H1 (cell line): ENCODE data around the gene RGS9. TPM values are rescaled to one million over a fixed set of nuclear protein-coding genes. Genes with fewer than 3 reads are reported as not detected.

ENCODE experiments used
- CTCF ChIA-PET: fragments of 300-600 bp; sonication (Branson Sonifier 250); formaldehyde crosslinking; loops from one replicate; lab custom pipeline; 2021; ENCODE audit not compliant: partially characterized antibody; lab: Charles Lee
- POLR2A ChIA-PET: fragments of 300-600 bp; sonication (Branson Sonifier 250); formaldehyde crosslinking; loops from one replicate; lab custom pipeline; 2021; ENCODE audit warnings: inconsistent platforms; ENCODE audit not compliant: partially characterized antibody; lab: Charles Lee
- DNase-seq, 2 experiments: peaks; one replicate each; pipeline versions ENCODE4 v3.0.0 to v3.0.0-alpha.2; 2010 to 2022; ENCODE audit warnings: low spot score in 2 of 2, low read depth in 1 of 2, mixed read lengths in 1 of 2
- FAIRE-seq: peaks from 2 replicates; lab custom pipeline; 2011; peaks lifted over from hg19 to GRCh38; lab: Jason Lieb, UNC
- H2AFZ ChIP-seq: 2 replicates; pipeline ENCODE4 v1.8.1; 2012; ENCODE audit warnings: low read length, inconsistent platforms
- H2AK5ac ChIP-seq: 2 replicates; pipeline ENCODE4 v1.6.1; 2013; ENCODE audit warnings: low read depth, low read length
- H2BK120ac ChIP-seq: replicated peaks from 2 replicates; pipeline ENCODE3; 2013; ENCODE audit warnings: low read depth, low read length, inconsistent platforms
- H2BK12ac ChIP-seq: 2 replicates; pipeline ENCODE4 v1.6.1; 2013; ENCODE audit warnings: low read depth, low read length
- H2BK15ac ChIP-seq: 2 replicates; pipeline ENCODE4 v1.6.1; 2013; ENCODE audit warnings: low read length
- H2BK20ac ChIP-seq: 2 replicates; pipeline ENCODE4 v1.6.1; 2013; ENCODE audit warnings: low read length
- H2BK5ac ChIP-seq: 2 replicates; pipeline ENCODE4 v1.6.1; 2013; ENCODE audit warnings: low read depth, low read length
- H3K14ac ChIP-seq: 2 replicates; pipeline ENCODE4 v1.6.1; 2013; ENCODE audit warnings: inconsistent platforms; ENCODE audit not compliant: insufficient read length
- H3K18ac ChIP-seq: 2 replicates; pipeline ENCODE4 v1.6.1; 2013; ENCODE audit warnings: low read length; ENCODE audit errors: extremely low read depth
- H3K23ac ChIP-seq: 2 replicates; pipeline ENCODE4 v1.6.1; 2013; ENCODE audit warnings: inconsistent platforms; ENCODE audit not compliant: insufficient read length
- H3K23me2 ChIP-seq: 2 replicates; pipeline ENCODE4 v1.6.1; 2013; ENCODE audit warnings: low read depth, low read length
- H3K27ac ChIP-seq: 2 replicates; pipeline ENCODE4 v1.6.1; 2011; ENCODE audit warnings: low read depth, low read length, inconsistent platforms
- H3K27me3 ChIP-seq, 4 experiments: replicated peaks in 1 of 4; 1 replicate in 1 of 4; 2 replicates in 3 of 4; pipeline versions ENCODE4 v1.6.1 to v1.8.1; 2011 to 2013; ENCODE audit warnings: low read length in 3 of 4, mild to moderate bottlenecking in 3 of 4, inconsistent platforms in 2 of 4, mixed read lengths in 2 of 4, moderate library complexity in 1 of 4; ENCODE audit not compliant: control insufficient read depth in 3 of 4, insufficient read depth in 3 of 4; ENCODE audit errors: extremely low read depth in 1 of 4
- H3K36me3 ChIP-seq, 4 experiments: 2 replicates each; pipeline versions ENCODE4 v1.6.1 to v1.8.1; 2011 to 2013; ENCODE audit warnings: mild to moderate bottlenecking in 4 of 4, low read length in 3 of 4, moderate library complexity in 2 of 4, control low read depth in 1 of 4, inconsistent platforms in 1 of 4; ENCODE audit not compliant: insufficient read depth in 4 of 4, control insufficient read depth in 2 of 4
- H3K4ac ChIP-seq: replicated peaks from 2 replicates; pipeline ENCODE3; 2013; ENCODE audit warnings: low read length, low read depth, mixed read lengths, inconsistent platforms; ENCODE audit not compliant: insufficient read length
- H3K4me1 ChIP-seq, 4 experiments: replicated peaks in 1 of 4; 1 replicate in 1 of 4; 2 replicates in 3 of 4; pipeline versions ENCODE4 v1.6.1 to v1.8.1; 2011 to 2013; ENCODE audit warnings: low read length in 3 of 4, inconsistent platforms in 2 of 4, mixed read lengths in 1 of 4; ENCODE audit not compliant: insufficient read depth in 4 of 4, control insufficient read depth in 3 of 4
- H3K4me2 ChIP-seq, 2 experiments: 2 replicates each; pipeline versions ENCODE4 v1.6.1 to v1.8.1; 2011 to 2013; ENCODE audit warnings: low read depth in 2 of 2, low read length in 2 of 2, control low read depth in 1 of 2, inconsistent platforms in 1 of 2, mild to moderate bottlenecking in 1 of 2; ENCODE audit not compliant: insufficient read depth in 1 of 2
- H3K4me3 ChIP-seq, 4 experiments: fragments of 200-600, 300-600 bp in 1 of 4; sonication (generic), shearing (Covaris generic), sonication (Bioruptor Twin) in 1 of 4; 2 replicates each; pipeline versions ENCODE4 v1.5.1 to v1.8.1; 2011 to 2016; ENCODE audit warnings: low read length in 4 of 4, low read depth in 3 of 4, control low read depth in 2 of 4, inconsistent platforms in 2 of 4, mild to moderate bottlenecking in 2 of 4, mixed read lengths in 1 of 4, moderate library complexity in 1 of 4; ENCODE audit not compliant: insufficient read depth in 2 of 4; ENCODE audit errors: extremely low read depth in 1 of 4
- H3K56ac ChIP-seq: replicated peaks from 2 replicates; pipeline ENCODE3; 2013; ENCODE audit warnings: low read depth, mild to moderate bottlenecking, mixed read lengths, low read length, inconsistent platforms; ENCODE audit not compliant: insufficient read length
- H3K79me1 ChIP-seq: 2 replicates; pipeline ENCODE4 v1.6.1; 2013; ENCODE audit warnings: low read depth, low read length, control low read depth
- H3K79me2 ChIP-seq, 2 experiments: 2 replicates each; pipeline versions ENCODE4 v1.6.1 to v1.8.1; 2012 to 2013; ENCODE audit warnings: low read length in 2 of 2, mild to moderate bottlenecking in 2 of 2, inconsistent platforms in 1 of 2; ENCODE audit not compliant: insufficient read depth in 2 of 2, control insufficient read depth in 1 of 2
- H3K9ac ChIP-seq, 4 experiments: replicated peaks in 1 of 4; 1 replicate in 1 of 4; 2 replicates in 3 of 4; pipeline versions ENCODE4 v1.6.1 to v1.8.1; 2011 to 2013; ENCODE audit warnings: low read depth in 3 of 4, low read length in 3 of 4, control low read depth in 2 of 4, mild to moderate bottlenecking in 2 of 4, moderate library complexity in 2 of 4, inconsistent platforms in 1 of 4; ENCODE audit errors: extremely low read depth in 1 of 4
- H3K9me3 ChIP-seq, 2 experiments: 2 replicates each; pipeline versions ENCODE4 v1.6.1 to v1.8.1; 2012 to 2013; ENCODE audit warnings: mild to moderate bottlenecking in 2 of 2, moderate library complexity in 2 of 2, control low read depth in 1 of 2, inconsistent platforms in 1 of 2, low read depth in 1 of 2, low read length in 1 of 2, mixed read lengths in 1 of 2; ENCODE audit not compliant: insufficient read depth in 2 of 2
- H4K20me1 ChIP-seq, 2 experiments: replicated peaks in 1 of 2; 2 replicates each; pipeline versions ENCODE3 to v1.8.1; 2011 to 2013; ENCODE audit warnings: inconsistent platforms in 2 of 2, low read length in 2 of 2, mild to moderate bottlenecking in 1 of 2; ENCODE audit not compliant: insufficient read depth in 2 of 2, control insufficient read depth in 1 of 2
- H4K5ac ChIP-seq: 2 replicates; pipeline ENCODE4 v1.6.1; 2013; ENCODE audit warnings: low read length, low read depth, mixed read lengths, inconsistent platforms; ENCODE audit not compliant: insufficient read length
- H4K8ac ChIP-seq: 2 replicates; pipeline ENCODE4 v1.8.0; 2013; ENCODE audit warnings: mild to moderate bottlenecking, moderate library complexity, low read length, inconsistent platforms; ENCODE audit not compliant: insufficient read depth; ENCODE audit errors: extremely low read depth
- H4K91ac ChIP-seq: replicated peaks from 2 replicates; pipeline ENCODE3; 2013; ENCODE audit warnings: low read length, mixed read lengths, inconsistent platforms; ENCODE audit not compliant: insufficient read length
- CREB1 ChIP-seq: IDR thresholded peaks from 2 replicates; pipeline ENCODE4 v1.6.1; 2012; ENCODE audit warnings: inconsistent platforms
- FOSL1 ChIP-seq: IDR thresholded peaks from 2 replicates; pipeline ENCODE4 v1.6.1; 2011; ENCODE audit warnings: mild to moderate bottlenecking, low read depth, low read length, moderate library complexity; ENCODE audit not compliant: insufficient read depth
- HDAC6 ChIP-seq: IDR thresholded peaks from one replicate; pipeline ENCODE4 v1.7.1; 2012; ENCODE audit warnings: low read depth, mild to moderate bottlenecking, inconsistent platforms, low read length, moderate library complexity
- PHF8 ChIP-seq: fragments of 200-600 bp; sonication (generic); conservative IDR thresholded peaks from 2 replicates; pipeline ENCODE4 v1.7.1; 2012; ENCODE audit warnings: low read depth, mild to moderate bottlenecking, inconsistent platforms, low read length, moderate library complexity
- TAF1 ChIP-seq: IDR thresholded peaks from 2 replicates; pipeline ENCODE4 v1.6.1; 2011; ENCODE audit warnings: mild to moderate bottlenecking, low read depth, low read length
- TAF7 ChIP-seq: optimal IDR thresholded peaks from 2 replicates; pipeline ENCODE3; 2011; ENCODE audit warnings: low read depth, mild to moderate bottlenecking, inconsistent platforms, low read length, moderate library complexity, borderline replicate concordance
- polyA plus RNA-seq, 7 experiments: library from polyadenylated mRNA; depleted of rRNA in 3 of 7; stranded (reverse) in 5 of 7; unstranded in 2 of 7; fragments of >200 nt in 5 of 7; fragments of 200-250 nt in 2 of 7; gene quantifications; 1 replicate in 5 of 7; 2 replicates in 1 of 7; 4 replicates in 1 of 7; pipeline versions ENCODE4 v1.2.1 to v1.2.3, GENCODE V29; 2011 to 2013; ENCODE audit warnings: missing spikeins in 2 of 7, mixed read lengths in 2 of 7
- total RNA-seq: library from RNA; stranded (reverse); fragmentation: NEBNext Ultra II Directional; extraction: Animal tissue kit (Norgen Biotek cat#: 25700); gene quantifications from 2 replicates; pipeline ENCODE4 v1.2.1, GENCODE V29; 2021

Gene RGS9
- total and polyA plus RNA-seq, 2 of the 8 experiments (the other 6 are each of a cell fraction or from before 2014, with no cell fraction given) = 8.9 to 20.5 TPM

DNA sequence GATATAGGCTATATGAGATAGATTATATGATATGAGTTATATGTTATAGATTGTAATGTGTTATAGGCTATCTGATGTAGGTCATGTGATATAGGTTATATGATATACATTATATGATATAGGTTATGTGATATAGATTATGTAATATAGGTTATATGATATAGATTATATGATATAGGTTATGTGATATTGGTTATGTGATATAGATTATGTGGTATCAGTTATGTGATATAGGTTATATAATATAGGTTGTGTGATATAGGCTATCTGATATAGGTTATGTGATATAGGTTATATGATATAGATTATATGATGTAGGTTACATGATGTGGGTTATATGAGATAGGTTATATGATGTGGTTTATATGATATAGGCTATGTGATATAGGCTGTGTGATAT is 68.5 kb downstream of the RGS9 start:
- no peak for FAIRE-seq
- Histone ChIP-seq H4K20me1 (no peaks in the 10 kb centered on the region), H4K91ac (no peak overlapping the region), H3K79me2 (no peaks in the 10 kb centered on the region), H3K4me1 (peaks cover 0 to 2% (median 0%) of the 10 kb centered on the region in 4 experiments; a peak in 1 of 7 replicates), H4K8ac (no peak overlapping the region), H3K9me3 (no peaks in the 10 kb centered on the region), H3K18ac (no peak overlapping the region), H2AFZ (no peak overlapping the region), H3K14ac (no peak overlapping the region), H3K56ac (no peak overlapping the region), H3K4me3 (no peak overlapping the region), H2AK5ac (no peak overlapping the region), H2BK15ac (no peak overlapping the region), H3K4ac (no peak overlapping the region), H2BK20ac (no peak overlapping the region), H3K4me2 (no peak overlapping the region), H3K36me3 (no peaks in the 10 kb centered on the region), H4K5ac (no peak overlapping the region), H2BK120ac (no peak overlapping the region), H3K23ac (no peak overlapping the region), H3K23me2 (peaks cover 2% of the 10 kb centered on the region; the same call in 1 of the 2 replicates), H2BK5ac (no peak overlapping the region), H3K9ac (no peak overlapping the region), H3K27ac (no peak overlapping the region), H3K27me3 (no peaks in the 10 kb centered on the region), H2BK12ac (no peak overlapping the region), H3K79me1 (no peaks in the 10 kb centered on the region)
- ChIA-PET POLR2A (no interaction called here), CTCF (no interaction called here)
- DNase-seq = no peak
- TF ChIP-seq FOSL1 = no peak
- TF ChIP-seq TAF7 = no peak
- TF ChIP-seq TAF1 = no peak
- no peak for TF ChIP-seq PHF8
- no peak for TF ChIP-seq HDAC6
- TF ChIP-seq CREB1 = no peak
